ENCODE results near the gene DEFB124.
"Not testable (repeated sequence)": the region's sequence is repeated elsewhere in the genome, so short reads cannot be mapped to it uniquely, and the experiment has no call there.

Gene DEFB124

GRCh38 chr20:31474097-31474436 is 860 bp downstream of the DEFB124 start:
- Histone ChIP-seq H3K27ac (no peak overlapping the region), H3K4me3 (ENCODE audit: low read depth in 1 of 2, low read length in 1 of 2) (no peak overlapping the region), H3K27me3 (peaks cover 68% of the 10 kb centered on the region), H3K4me1 (ENCODE audit: control insufficient read depth in 1 of 2, insufficient read depth in 1 of 2, low read depth in 1 of 2, low read length in 1 of 2) (no peaks in the 10 kb centered on the region), H3K36me3 (no peaks in the 10 kb centered on the region), H3K9me3 (no peaks in the 10 kb centered on the region)
- no peak for TF ChIP-seq CTCF (IDR thresholded peaks at IDR 0.05)

- H3K36me3 ChIP-seq, result no peaks in the 10 kb centered on the region
- no peaks in the 10 kb centered on the region for H3K9me3 ChIP-seq
- no peaks in the 10 kb centered on the region for H3K4me1 ChIP-seq (ENCODE audit: control insufficient read depth in 1 of 2, insufficient read depth in 1 of 2, low read depth in 1 of 2, low read length in 1 of 2)
- H3K27me3 ChIP-seq, result peaks cover 62% of the 10 kb centered on the region
- H3K27ac ChIP-seq, result no peak overlapping the region
- TF ChIP-seq CTCF (IDR thresholded peaks at IDR 0.05), result no peak
- no peak overlapping the region for H3K4me3 ChIP-seq (ENCODE audit: low read depth in 1 of 2, low read length in 1 of 2)
Measured at GRCh38 chr20:31473331-31474096, 1.4 kb downstream of the DEFB124 start.

GRCh38 chr20:31472395-31473330 is 2.3 kb downstream of the DEFB124 start:
- no peak overlapping the region for H3K4me3 ChIP-seq (ENCODE audit: low read depth in 1 of 2, low read length in 1 of 2)
- TF ChIP-seq CTCF (IDR thresholded peaks at IDR 0.05), result no peak
- no peaks in the 10 kb centered on the region for H3K9me3 ChIP-seq
- no peaks in the 10 kb centered on the region for H3K4me1 ChIP-seq (ENCODE audit: control insufficient read depth in 1 of 2, insufficient read depth in 1 of 2, low read depth in 1 of 2, low read length in 1 of 2)
- H3K27me3 ChIP-seq, result peaks cover 54% of the 10 kb centered on the region
- H3K27ac ChIP-seq, result no peak overlapping the region
- H3K36me3 ChIP-seq, result no peaks in the 10 kb centered on the region

GRCh38 chr20:31470946-31471345 is 4.0 kb downstream of the DEFB124 start:
- not testable (repeated sequence) for H3K9me3 ChIP-seq; H3K36me3 ChIP-seq; H3K4me1 ChIP-seq (ENCODE audit: control insufficient read depth in 1 of 2, insufficient read depth in 1 of 2, low read depth in 1 of 2, low read length in 1 of 2); H3K27ac ChIP-seq; H3K4me3 ChIP-seq (ENCODE audit: low read depth in 1 of 2, low read length in 1 of 2)
- peaks cover 36% of the 10 kb centered on the region for H3K27me3 ChIP-seq

- Histone ChIP-seq H3K27ac (no peak overlapping the region), H3K4me3 (ENCODE audit: low read depth in 1 of 2, low read length in 1 of 2) (no peak overlapping the region), H3K27me3 (peaks cover 32% of the 10 kb centered on the region), H3K36me3 (no peaks in the 10 kb centered on the region), H3K9me3 (no peaks in the 10 kb centered on the region), H3K4me1 (ENCODE audit: control insufficient read depth in 1 of 2, insufficient read depth in 1 of 2, low read depth in 1 of 2, low read length in 1 of 2) (no peaks in the 10 kb centered on the region)
- no peak for TF ChIP-seq CTCF (IDR thresholded peaks at IDR 0.05)
Measured at GRCh38 chr20:31454361-31454760, 20.6 kb downstream of the DEFB124 start.

GRCh38 chr20:31452575-31452974 is 22.4 kb downstream of the DEFB124 start:
- H3K4me1 ChIP-seq (ENCODE audit: control insufficient read depth in 1 of 2, insufficient read depth in 1 of 2, low read depth in 1 of 2, low read length in 1 of 2), result no peaks in the 10 kb centered on the region
- H3K27ac ChIP-seq, result no peak overlapping the region
- no peak for TF ChIP-seq CTCF (IDR thresholded peaks at IDR 0.05)
- H3K27me3 ChIP-seq, result peaks cover 16% of the 10 kb centered on the region
- H3K9me3 ChIP-seq, result no peaks in the 10 kb centered on the region
- no peak overlapping the region for H3K4me3 ChIP-seq (ENCODE audit: low read depth in 1 of 2, low read length in 1 of 2)
- no peaks in the 10 kb centered on the region for H3K36me3 ChIP-seq

Measured in neutrophil (primary cell).